GM04504 (cell line): ENCODE measurements around the gene PLPP4.

Experiments
- DNase-seq: peaks from one replicate; pipeline ENCODE4 v3.0.0-alpha.2; 2012; ENCODE audit warnings: low read depth

PLPP4 gene

GRCh38 chr10:120517196-120517595, 60.2 kb downstream of the PLPP4 start:
- no peak for DNase-seq

GRCh38 chr10:120517881-120518484, 61.0 kb downstream of the PLPP4 start:
- DNase-seq: no peak

- no peak for DNase-seq
Observed at GRCh38 chr10:120521880-120522279, 64.9 kb downstream of the PLPP4 start.

- no peak for DNase-seq
Observed at GRCh38 chr10:120527691-120528090, 70.7 kb downstream of the PLPP4 start.

- no peak for DNase-seq
Observed at GRCh38 chr10:120530699-120531098, 73.7 kb downstream of the PLPP4 start.

GRCh38 chr10:120538091-120538490, 81.1 kb downstream of the PLPP4 start:
- DNase-seq: no peak

- DNase-seq: no peak
Observed at GRCh38 chr10:120539076-120539475, 82.0 kb downstream of the PLPP4 start.

- no peak for DNase-seq
Observed at GRCh38 chr10:120540486-120540885, 83.5 kb downstream of the PLPP4 start.

- no peak for DNase-seq
Observed at GRCh38 chr10:120541984-120542383, 85.0 kb downstream of the PLPP4 start.

GRCh38 chr10:120542591-120542990, 85.6 kb downstream of the PLPP4 start:
- no peak for DNase-seq

GRCh38 chr10:120543291-120543690, 86.3 kb downstream of the PLPP4 start:
- no peak for DNase-seq

- no peak for DNase-seq
Observed at GRCh38 chr10:120548210-120548609, 91.2 kb downstream of the PLPP4 start.

- DNase-seq: no peak
Observed at GRCh38 chr10:120552262-120552661, 95.2 kb downstream of the PLPP4 start.

GRCh38 chr10:120553911-120554310, 96.9 kb downstream of the PLPP4 start:
- no peak for DNase-seq

- DNase-seq: no peak
Observed at GRCh38 chr10:120555436-120555835, 98.4 kb downstream of the PLPP4 start.

- no peak for DNase-seq
Observed at GRCh38 chr10:120555842-120556532, 99.0 kb downstream of the PLPP4 start.

- no peak for DNase-seq
Observed at GRCh38 chr10:120557311-120557710, 100.3 kb downstream of the PLPP4 start.

GRCh38 chr10:120559800-120560199, 102.8 kb downstream of the PLPP4 start:
- no peak for DNase-seq

GRCh38 chr10:120562956-120563355, 105.9 kb downstream of the PLPP4 start:
- DNase-seq: no peak

- DNase-seq: no peak
Observed at GRCh38 chr10:120570418-120570817, 113.4 kb downstream of the PLPP4 start.

- DNase-seq: no peak
Observed at GRCh38 chr10:120571266-120571665, 114.2 kb downstream of the PLPP4 start.

GRCh38 chr10:120572307-120572706, 115.3 kb downstream of the PLPP4 start:
- no peak for DNase-seq

- no peak for DNase-seq
Observed at GRCh38 chr10:120573355-120573754, 116.3 kb downstream of the PLPP4 start.

- DNase-seq: no peak
Observed at GRCh38 chr10:120574981-120575380, 118.0 kb downstream of the PLPP4 start.
